ENCODE results near the gene REELD1.

GRCh38 chr4:146191766-146192458, 22.4 kb upstream of the REELD1 start:
- peak; percentile 30 for TF ChIP-seq CTCF (conservative IDR thresholded peaks at IDR 0.05; ENCODE audit: low read length)
- no peak for TF ChIP-seq EZH2phosphoT487 (IDR thresholded peaks at IDR 0.05; ENCODE audit: borderline replicate concordance)

Data from Loucy (cell line).